SIG-M5 (cell line): ENCODE data around the gene TMIGD2.

Experiments
- DNase-seq: peaks from one replicate; lab custom pipeline; 2025; lab: John Stamatoyannopoulos, UW

Gene TMIGD2

GRCh38 chr19:4326837-4327251 lies 24.7 kb upstream of the TMIGD2 start:
- no peak for DNase-seq

GRCh38 chr19:4326215-4326836 lies 24.1 kb upstream of the TMIGD2 start:
- no peak for DNase-seq

- DNase-seq, result no peak
These were observed 22.0 kb upstream of the TMIGD2 start for GRCh38 chr19:4324228-4324627.

- DNase-seq, result no peak
These were observed 21.5 kb upstream of the TMIGD2 start for GRCh38 chr19:4323692-4324091.

- DNase-seq, result no peak
These were observed 20.9 kb upstream of the TMIGD2 start for GRCh38 chr19:4322942-4323665.

- DNase-seq, result no peak
These were observed 18.2 kb upstream of the TMIGD2 start for GRCh38 chr19:4320419-4320818.

- no peak for DNase-seq
These were observed 17.0 kb upstream of the TMIGD2 start for GRCh38 chr19:4319067-4319718.

GRCh38 chr19:4318460-4318859 lies 16.3 kb upstream of the TMIGD2 start:
- no peak for DNase-seq

- no peak for DNase-seq
These were observed 14.8 kb upstream of the TMIGD2 start for GRCh38 chr19:4316956-4317355.

GRCh38 chr19:4313847-4314490 lies 11.8 kb upstream of the TMIGD2 start:
- DNase-seq, result no peak

- no peak for DNase-seq
These were observed 8.3 kb upstream of the TMIGD2 start for GRCh38 chr19:4310247-4311121.

- DNase-seq, result no peak
These were observed 3.5 kb upstream of the TMIGD2 start for GRCh38 chr19:4305659-4306058.

- no peak for DNase-seq
These were observed 3.0 kb upstream of the TMIGD2 start for GRCh38 chr19:4305257-4305612.

- DNase-seq, result no peak
These were observed 2.5 kb upstream of the TMIGD2 start, which contains the start of gene FSD1 for GRCh38 chr19:4304538-4305256. Gene FSD1, plus strand, starts transcription at chr19:4304598. Its CDS starts 149 bp downstream, at chr19:4304747.

GRCh38 chr19:4303819-4304537 lies 1.8 kb upstream of the TMIGD2 start:
- DNase-seq, result no peak

- no peak for DNase-seq
These were observed 473 bp downstream of the TMIGD2 start for GRCh38 chr19:4301590-4302242.

GRCh38 chr19:4300589-4300988 lies 1.6 kb downstream of the TMIGD2 start:
- no peak for DNase-seq

- DNase-seq, result no peak
These were observed 3.2 kb downstream of the TMIGD2 start for GRCh38 chr19:4298810-4299550.
